HG03432 (cell line): ENCODE measurements around the gene TMCC3.

Experiments
- ATAC-seq: cut with Tn5 transposase; IDR thresholded peaks from one replicate; pipeline ENCODE4 v1.9.1; 2021; ENCODE audit warnings: mild to moderate bottlenecking, moderate library complexity; ENCODE audit not compliant: unreplicated experiment

Gene TMCC3

DNA sequence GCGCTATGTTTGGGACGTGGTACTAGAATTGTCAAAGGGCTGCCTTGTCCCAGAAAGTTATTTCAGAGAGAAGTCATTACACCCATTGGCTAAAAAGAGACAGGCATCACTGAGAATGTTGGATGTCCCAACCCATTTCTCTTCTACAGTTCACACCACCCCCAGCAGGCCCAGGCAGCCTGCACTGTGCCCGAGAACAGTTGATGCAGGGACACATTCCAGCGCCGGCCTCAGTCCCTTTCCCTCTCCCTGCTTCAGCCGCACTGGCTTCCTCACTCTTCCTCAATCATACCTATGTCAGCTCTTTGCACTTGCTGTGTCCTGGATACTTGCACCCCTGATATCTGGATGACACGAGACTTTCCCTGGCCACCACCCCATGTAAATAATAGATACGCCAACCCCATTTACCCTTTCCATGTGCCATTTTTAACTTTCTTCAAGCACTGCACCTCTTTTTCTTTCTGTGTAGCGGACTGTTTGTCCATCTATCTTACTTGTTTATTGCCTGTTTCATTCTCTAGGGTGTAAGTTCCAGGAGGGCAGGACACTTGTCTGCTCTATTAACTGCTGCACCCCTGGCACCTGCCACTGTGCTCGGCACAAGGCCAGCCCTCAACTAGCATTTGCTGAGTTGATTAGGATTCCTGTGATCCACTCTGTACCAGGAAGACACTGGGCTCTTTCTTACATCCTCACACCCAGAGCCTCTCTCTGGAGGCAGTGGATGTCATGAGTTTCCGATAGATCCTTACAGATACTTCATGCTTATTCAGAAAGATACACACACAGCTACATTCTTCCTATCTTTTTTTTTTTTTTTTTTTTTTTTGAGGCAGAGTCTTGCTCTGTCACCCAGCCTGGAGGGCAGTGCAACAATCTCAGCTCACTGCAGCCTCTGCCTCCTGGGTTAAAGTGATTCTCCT is 114.1 kb downstream of the TMCC3 start:
- no peak for ATAC-seq

GRCh38 chr12:94535510-94535921 is 114.8 kb downstream of the TMCC3 start:
- ATAC-seq = no peak

DNA sequence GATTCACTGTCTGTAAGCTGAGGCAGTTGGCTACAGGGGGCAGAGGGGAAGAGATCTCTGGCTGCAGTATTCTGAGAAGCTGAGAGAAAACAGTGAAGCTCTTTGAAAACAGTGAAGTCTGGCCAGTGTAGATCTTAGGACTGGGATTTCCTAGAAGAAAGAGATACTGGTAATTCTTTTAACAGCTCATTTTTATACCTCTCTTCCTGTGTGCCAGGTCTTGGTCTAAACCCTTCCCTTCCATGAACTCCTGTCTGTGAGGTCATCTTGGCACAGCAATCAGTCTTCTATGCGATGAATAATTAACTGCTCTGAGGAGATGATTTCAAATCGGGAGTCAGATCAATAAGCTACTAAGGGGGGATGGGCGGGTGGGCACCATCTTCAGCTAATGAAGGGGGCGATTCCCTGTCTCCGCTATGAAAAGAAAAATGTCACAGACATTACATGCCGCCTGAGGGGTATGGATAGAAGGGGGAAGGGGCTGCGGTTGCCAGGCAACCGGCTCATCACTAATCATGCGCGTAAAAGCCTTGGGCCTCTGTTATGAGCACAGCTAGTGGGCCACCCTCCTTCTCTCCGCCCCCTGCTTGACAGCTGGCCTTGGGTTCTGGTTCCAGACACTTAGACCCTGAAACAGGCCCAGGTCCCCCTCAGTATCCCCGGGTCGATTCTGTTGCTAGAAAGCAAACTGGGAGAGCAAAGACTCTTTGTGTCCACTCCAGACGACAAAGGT is 115.4 kb downstream of the TMCC3 start:
- no peak for ATAC-seq

GRCh38 chr12:94534278-94534677 is 116.1 kb downstream of the TMCC3 start:
- no peak for ATAC-seq

GRCh38 chr12:94532490-94533422 is 117.6 kb downstream of the TMCC3 start:
- peak; percentile 80 for ATAC-seq

- ATAC-seq = no peak
Observed at GRCh38 chr12:94531196-94531720, 119.1 kb downstream of the TMCC3 start.

GRCh38 chr12:94525951-94526350 is 124.4 kb downstream of the TMCC3 start:
- ATAC-seq = no peak
